Stimulated activated CD8-positive, alpha-beta memory T cell treated with anti-CD3 and anti-CD28 coated beads, Interleukin-4, amount 100 ng/mL, for 24 hours (primary cell): ENCODE results near the gene POU3F2.

Experiments
- DNase-seq: peaks from one replicate; pipeline ENCODE4 v3.0.0-alpha.2; 2020; ENCODE audit warnings: low read depth

POU3F2 gene

DNA sequence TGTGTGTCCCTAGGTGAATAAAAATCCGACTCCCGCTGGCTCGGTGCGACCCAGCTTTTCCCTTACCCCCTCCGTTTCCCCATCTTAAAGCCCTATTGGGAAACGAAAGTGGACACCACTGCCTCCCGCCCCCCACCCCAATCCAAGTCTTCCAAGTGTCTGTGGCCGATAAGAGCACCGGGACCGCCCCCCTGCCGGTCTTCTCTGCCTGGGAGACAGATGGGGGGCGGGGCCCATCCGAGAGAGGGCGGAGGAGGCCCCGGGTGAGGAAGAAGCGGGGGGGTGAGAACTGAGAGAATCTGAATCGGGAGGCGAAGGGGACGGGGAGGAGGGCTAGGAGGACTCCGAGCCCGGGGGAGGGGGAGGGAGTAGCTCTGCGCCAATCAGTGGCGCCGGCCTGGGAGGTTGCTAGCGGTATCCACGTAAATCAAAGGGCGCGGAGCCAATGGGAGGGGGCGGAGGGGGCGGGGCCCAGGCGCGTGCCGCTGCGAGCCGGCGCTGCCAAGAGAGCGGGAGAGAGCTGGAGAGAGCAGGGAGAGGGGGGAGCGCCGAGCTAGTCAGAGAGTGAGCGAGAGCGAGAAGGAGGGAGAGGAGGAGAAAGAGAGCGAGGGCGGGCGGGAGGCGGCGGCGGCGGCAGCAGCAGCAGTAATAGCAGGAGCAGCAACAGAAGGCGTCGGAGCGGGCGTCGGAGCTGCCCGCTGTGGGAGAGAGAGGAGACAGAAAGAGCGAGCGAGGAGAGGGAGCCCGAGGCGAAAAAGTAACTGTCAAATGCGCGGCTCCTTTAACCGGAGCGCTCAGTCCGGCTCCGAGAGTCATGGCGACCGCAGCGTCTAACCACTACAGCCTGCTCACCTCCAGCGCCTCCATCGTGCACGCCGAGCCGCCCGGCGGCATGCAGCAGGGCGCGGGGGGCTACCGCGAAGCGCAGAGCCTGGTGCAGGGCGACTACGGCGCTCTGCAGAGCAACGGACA, at the start of gene POU3F2:
TSS of gene POU3F2 (plus strand) at position 515 of the 972 bp plus-strand sequence. CDS start at position 815, 300 bp downstream.
- peak; percentile 54 for DNase-seq

DNA sequence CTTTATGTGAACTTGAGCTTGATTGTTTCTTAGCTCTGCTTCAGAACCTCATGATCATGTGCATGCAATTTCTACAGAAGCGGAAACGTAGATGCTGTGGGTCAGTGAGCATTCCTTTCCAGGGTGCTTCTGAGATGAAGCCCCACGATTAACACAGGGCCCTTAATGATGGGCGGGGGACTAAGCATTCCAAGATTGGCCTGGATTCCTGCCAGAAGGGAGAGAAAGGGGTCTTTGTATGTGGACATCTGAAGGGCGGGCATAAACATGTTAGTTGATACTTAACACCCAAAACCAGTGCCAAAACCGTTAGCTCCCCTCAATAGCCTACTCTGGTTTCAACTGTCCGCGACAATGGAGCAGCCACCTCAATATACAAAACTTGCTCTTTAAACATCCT, 46.9 kb upstream of the POU3F2 start:
- no peak for DNase-seq

DNA sequence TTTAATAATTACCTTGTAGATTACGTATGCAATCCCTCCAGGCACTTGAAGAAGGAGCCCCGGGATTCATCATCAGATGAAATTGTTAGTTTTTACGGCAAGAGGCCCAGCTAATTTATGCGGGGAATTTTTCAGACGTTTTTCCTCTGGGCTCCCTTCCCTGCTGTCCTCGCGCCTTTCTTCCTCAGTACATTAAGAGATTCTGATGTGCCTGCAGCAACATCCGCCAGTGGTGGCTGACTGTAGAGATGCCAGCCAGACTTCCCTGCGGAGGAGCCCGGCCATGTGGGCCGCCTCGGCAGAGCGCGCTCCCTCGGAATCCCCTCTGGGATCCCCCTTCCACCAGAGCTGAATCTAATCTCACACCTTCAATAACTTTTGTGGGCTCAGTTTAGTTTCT, 46.4 kb upstream of the POU3F2 start:
- DNase-seq: no peak

GRCh38 chr6:98794307-98794842, 40.0 kb upstream of the POU3F2 start:
- no peak for DNase-seq

DNA sequence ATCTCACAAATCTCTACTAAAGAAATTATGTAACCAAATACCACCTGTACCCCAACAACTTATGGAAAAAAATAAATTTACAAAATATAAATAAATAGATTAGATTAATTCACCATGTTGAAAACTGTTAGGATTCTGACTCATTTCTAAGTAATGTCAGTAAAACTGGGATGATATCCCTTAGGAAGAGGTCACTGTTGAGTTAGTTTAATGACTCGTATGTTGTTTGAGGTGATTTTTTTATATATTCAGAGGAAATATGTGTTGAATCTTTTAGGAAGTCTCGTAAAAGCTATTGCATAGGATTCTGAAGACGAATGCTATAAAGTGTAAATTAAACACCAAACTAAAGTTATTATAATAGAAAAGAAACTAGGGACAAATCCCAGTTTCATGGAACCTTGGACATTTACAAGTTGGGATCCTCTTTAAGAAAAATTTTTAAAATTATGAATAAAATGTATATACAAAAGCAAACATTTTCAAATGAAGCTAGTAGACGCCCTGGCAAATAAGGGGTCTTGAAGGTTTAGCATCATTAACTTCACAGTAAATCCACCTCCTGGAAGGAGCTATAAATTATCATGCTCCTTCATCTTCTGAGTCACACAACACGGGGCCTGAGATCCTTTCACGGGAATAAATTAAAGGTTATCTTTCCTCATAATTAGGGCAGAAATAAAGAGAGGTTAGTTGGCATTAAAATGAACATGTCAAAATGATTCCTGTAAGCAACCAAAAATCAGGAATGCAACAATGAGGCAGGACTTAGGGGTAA, 37.0 kb upstream of the POU3F2 start:
- DNase-seq: no peak

- DNase-seq: no peak
These were observed 33.5 kb upstream of the POU3F2 start for GRCh38 chr6:98800866-98801265.

DNA sequence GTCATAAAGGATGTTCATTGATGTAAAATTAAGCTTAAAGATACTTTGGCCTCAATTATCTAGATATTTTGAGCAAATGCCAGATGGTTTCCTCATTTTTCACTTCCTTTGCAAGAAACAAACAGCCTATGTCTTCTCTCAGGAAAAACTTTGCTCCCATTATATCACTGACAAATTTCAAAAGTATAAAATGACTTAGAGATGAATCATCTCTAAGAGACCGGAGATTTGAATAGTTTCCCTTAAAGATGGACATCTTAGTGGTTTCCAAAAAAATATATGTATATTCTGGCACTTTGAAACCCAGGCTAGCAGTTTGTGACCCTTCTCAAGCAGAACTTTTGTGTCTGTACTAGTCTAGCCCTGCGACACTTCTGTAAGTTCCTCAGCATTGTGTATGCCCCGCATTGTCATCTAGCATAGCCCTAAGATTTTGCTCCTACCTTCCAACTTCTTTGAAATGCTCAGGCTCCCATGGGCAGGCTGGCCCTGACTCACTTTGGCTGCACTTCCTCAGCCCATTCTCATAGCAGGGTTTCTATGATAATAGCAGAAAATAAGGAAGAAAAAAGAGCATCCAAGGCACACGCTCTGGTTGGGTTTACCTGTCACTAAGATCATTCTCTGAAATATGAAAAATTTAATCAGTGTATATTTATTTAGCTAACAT, 25.7 kb upstream of the POU3F2 start:
- DNase-seq: no peak

GRCh38 chr6:98812220-98812619, 22.2 kb upstream of the POU3F2 start:
- DNase-seq: no peak

GRCh38 chr6:98816799-98817198, 17.6 kb upstream of the POU3F2 start:
- no peak for DNase-seq

DNA sequence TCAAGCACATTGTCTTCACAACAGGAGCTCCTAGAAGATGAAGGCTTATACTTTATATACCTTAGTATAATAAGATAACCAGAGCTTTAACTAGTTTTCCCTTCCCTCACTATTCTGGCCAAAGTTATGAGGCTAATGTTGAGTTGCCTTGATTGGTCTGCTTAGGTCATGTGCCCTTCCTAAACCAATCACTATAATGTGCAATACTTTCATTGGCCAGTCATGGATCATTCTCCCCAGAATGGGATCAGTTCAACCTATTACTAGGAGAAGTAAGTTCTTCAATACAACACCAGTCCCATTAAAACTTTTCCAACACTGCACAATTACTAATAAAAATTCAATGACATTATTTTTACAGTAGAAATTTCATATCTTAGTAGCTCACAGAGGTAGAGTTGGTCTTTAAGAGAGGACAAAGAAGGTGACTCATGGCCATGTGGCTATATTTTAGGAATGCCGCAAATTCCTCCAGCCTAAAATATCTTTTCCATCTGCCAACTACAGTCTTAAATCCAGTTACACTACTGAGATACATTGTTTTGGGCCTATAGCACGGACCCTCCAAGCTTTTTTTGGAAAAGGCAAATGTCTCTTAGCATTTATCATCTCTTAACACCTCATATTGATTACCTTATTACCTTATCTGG, 12.5 kb upstream of the POU3F2 start:
- DNase-seq: no peak

GRCh38 chr6:98823428-98824161, 10.8 kb upstream of the POU3F2 start:
- no peak for DNase-seq

DNA sequence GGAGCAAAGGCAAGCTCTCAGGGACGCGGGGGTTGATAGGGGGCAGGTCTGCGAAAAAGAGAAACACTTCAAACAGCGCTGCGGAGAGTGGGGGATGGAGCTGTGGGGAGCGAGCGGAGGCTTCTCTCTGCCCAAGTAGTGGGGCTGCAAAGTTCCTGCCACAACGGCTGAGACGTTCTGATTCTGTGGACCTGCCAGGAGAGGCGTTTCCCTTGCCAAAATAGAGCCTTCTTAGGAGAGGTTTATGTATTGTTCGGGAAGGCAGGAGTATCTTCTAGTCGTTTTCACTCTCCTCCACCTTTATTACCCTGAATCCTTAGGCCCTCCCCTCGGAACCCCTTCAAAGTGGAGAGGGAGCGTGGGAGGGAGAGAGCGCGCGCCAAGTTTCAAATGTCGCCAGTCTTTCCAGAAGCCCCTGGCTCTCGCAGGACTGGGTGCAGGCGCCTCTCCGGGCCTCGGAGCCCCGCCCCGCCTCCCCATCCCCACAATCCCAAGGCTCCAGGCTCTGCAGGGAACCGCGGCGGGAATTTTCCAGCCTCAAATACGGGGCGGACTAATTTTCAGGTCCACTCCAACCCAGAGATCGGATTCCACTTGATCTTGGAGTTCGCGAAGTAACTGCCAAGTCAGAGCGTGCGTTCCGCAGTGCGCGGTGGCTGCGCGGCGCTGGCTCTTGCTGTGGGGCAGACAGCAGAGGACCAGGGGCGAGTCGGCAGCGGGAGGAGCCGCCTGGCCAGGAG, 10.0 kb upstream of the POU3F2 start:
- DNase-seq: no peak

DNA sequence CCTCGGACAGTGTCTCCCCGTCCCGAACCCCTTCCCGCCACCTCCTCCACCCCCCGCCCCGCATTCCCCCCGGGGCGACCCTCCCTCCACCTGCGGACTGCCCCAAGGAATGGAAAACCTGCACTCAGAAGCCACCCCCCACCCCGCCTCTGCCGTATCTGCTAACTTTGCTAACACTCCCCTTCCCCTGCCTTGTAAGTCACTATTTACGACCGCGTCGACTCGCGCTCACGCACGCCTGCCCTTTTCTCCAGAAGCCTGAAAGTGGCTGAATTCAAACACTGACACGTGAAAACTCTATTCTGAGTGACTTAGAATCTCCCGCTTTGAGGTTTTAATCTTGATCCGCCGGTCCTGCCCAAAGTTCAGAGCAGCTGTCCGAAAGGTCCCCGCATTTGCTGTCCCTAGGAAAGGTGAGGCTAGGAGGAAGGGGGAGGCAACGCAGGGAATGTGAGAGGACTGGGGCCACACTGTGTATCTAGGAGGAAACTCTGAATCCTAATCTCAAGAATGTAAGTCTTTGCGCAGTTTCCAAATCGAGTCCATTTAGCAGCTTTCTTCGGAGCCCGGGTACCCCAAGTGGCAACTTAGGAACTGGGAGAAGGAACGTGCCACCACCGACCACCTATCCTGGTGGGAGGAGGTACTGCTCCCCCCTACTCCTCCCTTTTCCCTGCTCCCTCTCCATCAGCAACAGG, 9.3 kb upstream of the POU3F2 start:
- DNase-seq: no peak

DNA sequence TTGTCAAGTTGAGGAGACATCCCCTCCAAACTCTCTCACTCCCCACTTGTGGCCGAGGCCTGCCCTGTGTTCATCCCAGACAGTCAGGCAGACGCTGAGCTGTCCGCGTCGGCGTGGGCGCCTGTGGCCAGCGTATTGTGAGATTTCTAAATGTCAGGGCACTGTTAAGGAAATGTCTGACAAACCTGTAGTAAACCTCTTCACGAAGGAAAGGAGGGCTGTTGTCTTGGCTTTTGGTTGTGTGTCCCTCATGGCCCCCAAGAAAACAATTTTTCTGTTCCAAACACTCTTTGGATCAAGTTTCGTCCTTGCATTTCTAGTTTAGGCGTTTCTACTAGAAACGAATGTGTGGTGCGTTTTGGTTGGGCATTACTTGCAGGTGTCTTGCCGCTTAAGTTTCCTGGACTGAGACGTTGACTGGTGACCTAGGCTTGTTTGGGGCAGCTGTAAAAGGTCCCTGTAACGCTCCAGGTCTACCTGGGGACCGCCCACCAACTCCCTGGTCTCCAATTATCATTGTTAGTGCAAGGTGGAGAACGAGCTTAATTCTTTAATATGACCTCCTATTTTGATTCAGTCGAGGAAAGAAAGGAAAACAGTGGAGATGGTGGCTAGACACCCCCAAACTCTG, 8.7 kb upstream of the POU3F2 start:
- no peak for DNase-seq

GRCh38 chr6:98827295-98828159, 6.8 kb upstream of the POU3F2 start:
- DNase-seq: no peak

GRCh38 chr6:98828211-98828788, 6.1 kb upstream of the POU3F2 start:
- DNase-seq: no peak

DNA sequence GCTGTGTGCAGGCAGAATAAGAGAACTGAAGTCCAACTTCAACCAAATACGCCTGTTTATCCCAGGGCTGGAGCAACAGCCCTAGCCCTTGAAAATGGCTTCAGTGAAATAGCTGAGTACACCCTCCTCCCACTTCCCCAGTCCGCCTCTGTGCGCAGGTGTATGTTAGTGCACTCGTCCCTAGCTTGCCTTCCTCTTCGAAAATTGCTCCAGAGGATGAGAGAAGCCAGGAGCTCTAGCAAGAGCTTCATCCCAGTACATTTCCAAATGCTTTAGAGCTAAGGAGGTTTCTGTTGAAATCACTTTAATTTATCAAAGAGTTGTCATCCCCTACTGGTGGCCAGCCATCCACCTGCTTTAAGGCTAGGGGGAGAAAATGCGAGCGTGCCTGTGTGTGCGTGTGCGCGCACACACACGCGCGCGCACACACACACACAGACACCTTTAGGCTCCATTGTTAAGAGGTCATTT, 5.4 kb upstream of the POU3F2 start:
- no peak for DNase-seq

- DNase-seq: no peak
These were observed 4.2 kb upstream of the POU3F2 start for GRCh38 chr6:98830146-98830545.
